ENCODE data around the gene RETREG3. TPM values are rescaled to one million over a fixed set of nuclear protein-coding genes. Genes with fewer than 3 reads are reported as not detected.
"Not testable (repeated sequence)": the region's sequence is repeated elsewhere in the genome, so short reads cannot be mapped to it uniquely, and the experiment has no call there.

RETREG3 gene
- polyA plus RNA-seq, 1 donor = 39.5 TPM

- DNase-seq = no peak
Measured at GRCh38 chr17:42568341-42569111, 40.6 kb downstream of the RETREG3 start.

- DNase-seq = peak; percentile 90
Measured at GRCh38 chr17:42566883-42567573, 42.1 kb downstream of the RETREG3 start, which contains the start of gene MLX. Gene MLX, plus strand, starts transcription at chr17:42567100. Its CDS starts 25 bp downstream, at chr17:42567125.

- DNase-seq = no peak
Measured at GRCh38 chr17:42566215-42566882, 42.8 kb downstream of the RETREG3 start.

GRCh38 chr17:42565523-42566214 is 43.5 kb downstream of the RETREG3 start:
- no peak for DNase-seq

DNA sequence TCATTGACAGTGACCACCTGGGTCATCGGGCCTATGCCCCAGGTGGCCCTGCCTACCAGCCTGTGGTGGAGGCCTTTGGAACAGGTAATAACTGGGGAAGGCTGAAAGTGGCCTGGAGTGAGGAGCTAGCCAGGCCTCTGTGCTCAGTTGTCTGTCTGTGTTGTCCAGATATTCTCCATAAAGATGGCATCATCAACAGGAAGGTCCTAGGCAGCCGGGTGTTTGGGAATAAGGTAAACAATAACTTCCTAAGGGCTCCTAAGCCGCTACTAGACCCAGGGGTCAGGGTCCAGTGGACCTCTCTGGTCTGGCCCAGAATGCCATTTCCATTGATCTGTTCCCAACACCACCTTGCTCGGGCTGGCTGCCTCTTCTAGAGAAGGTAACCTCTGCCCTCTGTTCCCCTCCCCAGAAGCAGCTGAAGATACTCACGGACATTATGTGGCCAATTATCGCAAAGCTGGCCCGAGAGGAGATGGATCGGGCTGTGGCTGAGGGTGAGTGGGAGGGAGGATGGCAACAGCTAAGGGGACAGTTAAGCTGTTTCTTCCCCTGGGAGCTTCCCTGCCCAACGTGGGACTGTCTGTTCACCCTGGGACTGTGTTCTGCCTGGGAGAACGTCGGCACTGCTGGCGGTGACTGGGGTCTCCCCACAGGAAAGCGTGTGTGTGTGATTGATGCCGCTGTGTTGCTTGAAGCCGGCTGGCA is 44.2 kb downstream of the RETREG3 start:
- no peak for DNase-seq

GRCh38 chr17:42563950-42564349 is 45.2 kb downstream of the RETREG3 start:
- DNase-seq = no peak

- no peak for DNase-seq
Measured at GRCh38 chr17:42563543-42563942, 45.6 kb downstream of the RETREG3 start.

GRCh38 chr17:42563143-42563509 is 46.0 kb downstream of the RETREG3 start:
- no peak for DNase-seq

- no peak for DNase-seq
Measured at GRCh38 chr17:42562388-42563142, 46.6 kb downstream of the RETREG3 start.

DNA sequence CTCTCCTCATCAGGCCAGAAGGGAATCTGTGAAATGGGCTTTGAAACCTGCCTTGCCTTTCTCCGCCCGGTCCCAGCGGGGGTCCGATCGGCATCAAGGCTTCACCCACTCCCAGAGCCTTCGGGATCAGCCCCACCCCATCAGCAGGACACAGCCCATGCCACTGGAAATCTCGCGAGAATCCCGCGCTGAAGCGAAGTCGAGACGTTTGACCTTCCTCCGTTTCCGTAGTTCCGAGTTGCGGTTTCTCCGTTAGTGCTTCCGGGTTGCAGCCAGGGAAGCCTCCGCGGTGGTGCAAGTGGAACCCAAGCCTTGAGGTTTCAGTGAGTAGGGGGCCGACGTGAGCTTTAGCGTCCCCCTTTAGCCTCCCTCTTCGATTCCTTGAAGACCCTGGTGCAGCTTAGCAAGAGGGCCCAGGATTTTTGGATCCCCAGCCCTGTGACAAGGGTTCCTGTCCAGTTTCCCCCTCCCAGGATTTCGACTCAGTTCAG is 47.2 kb downstream of the RETREG3 start, which contains the start of gene COASY:
COASY (plus strand) TSS at position 252 of the 491 bp plus-strand sequence. CDS start 475 bp downstream, outside the sequence.
- DNase-seq = peak; percentile 98

- no peak for DNase-seq
Measured at GRCh38 chr17:42560246-42560645, 48.9 kb downstream of the RETREG3 start.

DNA sequence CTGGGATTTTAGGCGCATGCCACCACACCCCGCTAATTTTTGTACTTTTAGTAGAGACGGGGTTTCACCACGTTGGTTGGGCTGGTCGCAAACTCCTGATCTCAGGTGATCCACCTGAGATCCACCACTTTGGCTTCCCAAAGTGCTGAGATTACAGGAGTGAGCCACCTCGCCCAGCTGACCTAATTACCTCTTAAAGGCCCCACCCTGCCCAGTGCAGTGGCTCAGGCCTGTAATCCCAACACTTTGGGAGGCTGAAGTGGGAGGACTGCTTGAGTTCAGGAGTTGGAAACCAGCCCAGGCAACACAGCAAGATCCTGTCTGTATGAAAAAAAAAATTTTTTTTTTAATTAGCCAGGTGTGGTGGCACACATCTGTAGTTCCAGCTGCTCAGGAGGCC is 50.1 kb downstream of the RETREG3 start:
- no peak for DNase-seq

- not testable (repeated sequence) for DNase-seq
Measured at GRCh38 chr17:42555961-42556617, 53.1 kb downstream of the RETREG3 start.

- DNase-seq = no peak
Measured at GRCh38 chr17:42555122-42555622, 54.0 kb downstream of the RETREG3 start.

DNA sequence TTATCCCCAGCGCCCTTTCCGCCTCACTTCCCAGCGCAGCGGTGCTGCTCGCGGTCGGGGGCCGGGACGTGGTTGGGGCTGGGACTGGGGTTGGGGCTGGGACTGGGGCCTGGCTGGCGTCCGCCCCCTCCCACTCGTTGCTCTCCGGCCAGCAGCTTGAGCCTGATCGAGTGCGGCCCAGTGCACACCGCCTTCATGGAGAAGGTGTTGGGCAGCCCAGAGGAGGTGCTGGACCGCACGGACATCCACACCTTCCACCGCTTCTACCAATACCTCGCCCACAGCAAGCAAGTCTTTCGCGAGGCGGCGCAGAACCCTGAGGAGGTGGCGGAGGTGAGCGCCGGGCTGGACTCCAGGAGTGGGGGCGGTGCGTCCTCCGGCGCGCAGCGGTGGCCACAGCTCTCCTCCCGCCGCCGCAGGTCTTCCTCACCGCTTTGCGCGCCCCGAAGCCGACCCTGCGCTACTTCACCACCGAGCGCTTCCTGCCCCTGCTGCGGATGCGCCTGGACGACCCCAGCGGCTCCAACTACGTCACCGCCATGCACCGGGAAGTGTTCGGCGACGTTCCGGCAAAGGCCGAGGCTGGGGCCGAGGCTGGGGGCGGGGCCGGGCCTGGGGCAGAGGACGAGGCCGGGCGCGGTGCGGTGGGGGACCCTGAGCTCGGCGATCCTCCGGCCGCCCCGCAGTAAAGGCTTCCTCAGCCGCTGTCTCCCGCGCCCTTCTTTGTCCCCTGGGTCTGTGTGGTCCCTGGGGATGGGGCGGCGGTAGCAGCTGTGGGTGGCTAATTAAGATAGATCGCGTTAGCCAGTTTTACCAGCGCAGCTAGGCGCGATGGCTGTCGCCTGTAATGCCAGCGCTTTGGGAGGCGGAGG is 54.7 kb downstream of the RETREG3 start:
- DNase-seq = peak; percentile 91

DNA sequence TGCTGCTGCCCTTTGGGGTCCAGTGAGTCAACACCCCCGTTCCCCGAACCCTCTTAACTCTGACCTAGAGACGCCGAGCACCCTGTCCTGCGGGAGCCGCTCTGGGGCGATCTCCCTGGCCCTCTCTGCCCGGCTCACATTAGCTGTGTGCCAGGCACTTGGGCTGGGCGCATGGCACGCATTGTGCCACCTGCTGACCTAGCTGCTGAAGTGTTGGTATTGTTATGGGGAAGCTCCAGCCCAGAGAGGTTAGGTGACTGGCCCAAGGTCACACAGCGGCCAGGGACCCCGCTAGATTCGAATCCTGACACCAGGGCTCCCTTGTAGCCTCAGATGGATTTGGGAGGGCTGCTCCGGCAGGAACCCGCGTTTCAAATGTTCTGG is 55.3 kb downstream of the RETREG3 start:
- no peak for DNase-seq

DNA sequence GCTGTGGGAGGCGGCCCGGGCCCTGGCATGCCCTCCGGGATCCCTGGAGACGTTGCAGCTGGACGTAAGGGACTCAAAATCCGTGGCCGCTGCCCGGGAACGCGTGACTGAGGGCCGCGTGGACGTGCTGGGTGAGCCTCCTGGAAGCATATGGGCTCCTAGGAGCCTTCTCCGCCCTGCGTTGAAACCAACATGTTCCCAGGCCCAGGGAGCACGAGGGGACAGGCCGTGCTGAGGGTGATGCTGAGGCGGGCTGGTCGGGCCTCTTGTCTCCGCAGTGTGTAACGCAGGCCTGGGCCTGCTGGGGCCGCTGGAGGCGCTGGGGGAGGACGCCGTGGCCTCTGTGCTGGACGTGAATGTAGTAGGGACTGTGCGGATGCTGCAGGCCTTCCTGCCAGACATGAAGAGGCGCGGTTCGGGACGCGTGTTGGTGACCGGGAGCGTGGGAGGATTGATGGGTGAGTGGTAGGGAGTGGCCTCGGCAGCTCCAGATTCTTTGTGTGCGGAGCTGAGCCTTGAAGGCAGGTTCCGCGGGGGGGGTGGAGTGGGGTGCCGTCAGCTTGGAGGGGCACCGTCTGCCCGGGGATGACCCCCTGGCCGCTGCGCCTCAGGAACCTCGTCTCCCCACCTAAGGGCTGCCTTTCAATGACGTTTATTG is 55.9 kb downstream of the RETREG3 start:
- no peak for DNase-seq

GRCh38 chr17:42552736-42553135 is 56.4 kb downstream of the RETREG3 start, which contains the start of gene HSD17B1:
Gene HSD17B1, plus strand, starts transcription at chr17:42552923. Its CDS starts 11 bp downstream, at chr17:42552934.
- DNase-seq = not testable (repeated sequence)
